Measurements from ENCODE around the gene NEDD8.

GRCh38 chr14:24254630-24255392 lies 22.6 kb upstream of the NEDD8 start:
- TF ChIP-seq CTCF (conservative IDR thresholded peaks at IDR 0.05; ENCODE audit: low read length) (no peak), EZH2phosphoT487 (IDR thresholded peaks at IDR 0.05; ENCODE audit: borderline replicate concordance) (no peak)
